ENCODE measurements around the gene BYSL.
A peak's percentile ranks its signal among the peaks of the same experiment; 100 is the strongest.

The BYSL gene

GRCh38 chr6:41938590-41939175 is 17.4 kb downstream of the BYSL start:
- no peak overlapping the region for H3K27ac ChIP-seq (ENCODE audit: low read length)
- H3K36me3 ChIP-seq (replicated peaks; ENCODE audit: low read depth, low read length), result peaks cover 21% of the 10 kb centered on the region
- H3K79me2 ChIP-seq (ENCODE audit: low read length), result peaks cover 13% of the 10 kb centered on the region; the same call in 1 of the 2 replicates
- no peak for TF ChIP-seq EZH2phosphoT487 (IDR thresholded peaks at IDR 0.05; ENCODE audit: low read depth)
- TF ChIP-seq, protein P1, sequence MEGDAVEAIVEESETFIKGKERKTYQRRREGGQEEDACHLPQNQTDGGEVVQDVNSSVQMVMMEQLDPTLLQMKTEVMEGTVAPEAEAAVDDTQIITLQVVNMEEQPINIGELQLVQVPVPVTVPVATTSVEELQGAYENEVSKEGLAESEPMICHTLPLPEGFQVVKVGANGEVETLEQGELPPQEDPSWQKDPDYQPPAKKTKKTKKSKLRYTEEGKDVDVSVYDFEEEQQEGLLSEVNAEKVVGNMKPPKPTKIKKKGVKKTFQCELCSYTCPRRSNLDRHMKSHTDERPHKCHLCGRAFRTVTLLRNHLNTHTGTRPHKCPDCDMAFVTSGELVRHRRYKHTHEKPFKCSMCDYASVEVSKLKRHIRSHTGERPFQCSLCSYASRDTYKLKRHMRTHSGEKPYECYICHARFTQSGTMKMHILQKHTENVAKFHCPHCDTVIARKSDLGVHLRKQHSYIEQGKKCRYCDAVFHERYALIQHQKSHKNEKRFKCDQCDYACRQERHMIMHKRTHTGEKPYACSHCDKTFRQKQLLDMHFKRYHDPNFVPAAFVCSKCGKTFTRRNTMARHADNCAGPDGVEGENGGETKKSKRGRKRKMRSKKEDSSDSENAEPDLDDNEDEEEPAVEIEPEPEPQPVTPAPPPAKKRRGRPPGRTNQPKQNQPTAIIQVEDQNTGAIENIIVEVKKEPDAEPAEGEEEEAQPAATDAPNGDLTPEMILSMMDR (IDR thresholded peaks at IDR 0.05; ENCODE audit: low read depth, low read length), result no peak
- H3K27me3 ChIP-seq (ENCODE audit: low read depth, low read length), result no peaks in the 10 kb centered on the region
- H3K4me3 ChIP-seq (ENCODE audit: low read length), result no peak overlapping the region
- H4K20me1 ChIP-seq (ENCODE audit: insufficient read depth, low read length), result peaks cover 6% of the 10 kb centered on the region
- no peak overlapping the region for H3K9ac ChIP-seq (ENCODE audit: low read length)
- no peak overlapping the region for H2AFZ ChIP-seq (ENCODE audit: low read depth, low read length)
- H3K9me3 ChIP-seq (ENCODE audit: insufficient read depth, low read length), result no peaks in the 10 kb centered on the region
- H3K4me2 ChIP-seq (ENCODE audit: low read length), result no peak overlapping the region
- H3K4me1 ChIP-seq (ENCODE audit: low read length), result peaks cover 19% of the 10 kb centered on the region

GRCh38 chr6:41939176-41939847 is 18.0 kb downstream of the BYSL start:
- Histone ChIP-seq H3K9me3 (ENCODE audit: insufficient read depth, low read length) (no peaks in the 10 kb centered on the region), H3K4me3 (ENCODE audit: low read length) (no peak overlapping the region), H4K20me1 (ENCODE audit: insufficient read depth, low read length) (peaks cover 6% of the 10 kb centered on the region), H3K9ac (ENCODE audit: low read length) (no peak overlapping the region), H3K4me1 (ENCODE audit: low read length) (peaks cover 19% of the 10 kb centered on the region), H3K79me2 (ENCODE audit: low read length) (peaks cover 13% of the 10 kb centered on the region; the same call in 1 of the 2 replicates), H3K4me2 (ENCODE audit: low read length) (no peak overlapping the region), H3K27me3 (ENCODE audit: low read depth, low read length) (no peaks in the 10 kb centered on the region), H3K27ac (ENCODE audit: low read length) (no peak overlapping the region), H3K36me3 (replicated peaks; ENCODE audit: low read depth, low read length) (peaks cover 17% of the 10 kb centered on the region), H2AFZ (ENCODE audit: low read depth, low read length) (no peak overlapping the region)
- TF ChIP-seq EZH2phosphoT487 (IDR thresholded peaks at IDR 0.05; ENCODE audit: low read depth), result no peak
- TF ChIP-seq, protein P1 (IDR thresholded peaks at IDR 0.05; ENCODE audit: low read depth, low read length), result no peak

DNA sequence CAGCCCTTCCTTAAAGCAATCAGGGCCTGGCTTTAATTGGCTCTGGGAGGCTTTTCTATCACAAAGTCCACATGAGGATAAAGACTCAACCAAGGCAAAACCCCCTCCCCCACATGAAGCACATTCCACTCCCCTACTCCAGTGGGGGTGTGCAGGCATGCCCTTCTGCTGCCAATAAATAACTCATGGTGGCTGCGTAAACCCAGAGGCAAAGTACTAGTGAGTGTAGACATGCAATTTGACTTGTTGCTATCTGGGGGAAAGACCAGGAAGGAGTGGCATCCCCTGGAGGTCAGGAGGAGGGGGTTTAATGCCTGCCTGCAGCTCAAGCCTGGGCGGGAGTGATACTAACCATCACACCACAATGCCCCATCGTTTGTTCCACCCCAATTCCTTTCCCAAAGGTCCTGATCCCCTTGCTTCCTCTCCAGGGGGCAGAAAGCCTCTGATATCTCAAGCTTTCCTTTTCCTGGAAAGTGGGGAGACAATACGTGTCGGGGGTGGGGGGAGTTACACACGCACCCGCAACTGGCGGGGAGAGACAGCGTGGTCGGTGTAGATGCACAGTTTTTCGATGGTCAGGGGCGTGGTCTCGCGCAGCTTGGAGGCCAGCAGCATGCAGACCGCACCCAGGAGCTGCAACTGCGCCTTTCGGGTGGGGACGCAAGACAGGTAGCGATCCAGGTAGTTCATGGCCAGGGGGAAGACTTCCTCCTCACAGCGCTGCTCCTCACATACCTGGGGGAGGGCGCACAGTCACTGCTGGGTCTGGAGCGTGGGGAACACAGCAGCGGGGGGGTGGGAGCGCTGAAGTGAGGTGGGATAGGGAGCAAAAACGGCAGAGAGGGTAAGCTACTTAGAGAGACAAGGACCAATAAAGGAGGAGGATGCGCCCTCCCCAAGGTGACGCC is 18.8 kb downstream of the BYSL start:
- H3K36me3 ChIP-seq (replicated peaks; ENCODE audit: low read depth, low read length), result peaks cover 10% of the 10 kb centered on the region
- H3K27ac ChIP-seq (ENCODE audit: low read length), result no peak overlapping the region
- peaks cover 13% of the 10 kb centered on the region; the same call in 1 of the 2 replicates for H3K79me2 ChIP-seq (ENCODE audit: low read length)
- H3K9me3 ChIP-seq (ENCODE audit: insufficient read depth, low read length), result no peaks in the 10 kb centered on the region
- peaks cover 19% of the 10 kb centered on the region for H3K4me1 ChIP-seq (ENCODE audit: low read length)
- no peak for TF ChIP-seq EZH2phosphoT487 (IDR thresholded peaks at IDR 0.05; ENCODE audit: low read depth)
- TF ChIP-seq, protein P1 (IDR thresholded peaks at IDR 0.05; ENCODE audit: low read depth, low read length), result no peak
- no peaks in the 10 kb centered on the region for H3K27me3 ChIP-seq (ENCODE audit: low read depth, low read length)
- peak overlapping the region; percentile 85 for H3K4me2 ChIP-seq (ENCODE audit: low read length)
- H4K20me1 ChIP-seq (ENCODE audit: insufficient read depth, low read length), result peaks cover 6% of the 10 kb centered on the region
- H3K9ac ChIP-seq (ENCODE audit: low read length), result peak overlapping the region; percentile 79; the same call in 1 of the 2 replicates
- peak overlapping the region; percentile 44; the same call in 1 of the 2 replicates for H2AFZ ChIP-seq (ENCODE audit: low read depth, low read length)
- H3K4me3 ChIP-seq (ENCODE audit: low read length), result peak overlapping the region; percentile 90
